Heart left ventricle (tissue), 16 donors: ENCODE data around the gene FEM1C. TPM values are rescaled to one million over a fixed set of nuclear protein-coding genes. Genes with fewer than 3 reads are reported as not detected.

ENCODE experiments used
- ATAC-seq, 4 donors: fragments of 200-7000 bp; cut with Tn5 transposase; one replicate each; pipeline ENCODE4 v1.9.1; 2020 to 2022; ENCODE audit warnings: moderate library complexity in 4 of 4, mild to moderate bottlenecking in 3 of 4, moderate number of reproducible peaks in 1 of 4
- DNase-seq, 5 donors: peaks; one replicate each; pipeline ENCODE4 v3.0.0-alpha.2; 2020
- H3K27ac ChIP-seq, 12 donors: fragments of 200-600 bp; sonication (generic) in 4 of 12; one replicate each; pipeline versions ENCODE4 v1.5.0 to v1.8.0; 2016 to 2022; ENCODE audit warnings: mild to moderate bottlenecking in 2 of 12
- H3K27me3 ChIP-seq, 9 donors: fragments of 200-600 bp; sonication (generic) in 2 of 9; one replicate each; pipeline versions ENCODE4 v1.5.1 to v1.8.0; 2016 to 2022; ENCODE audit warnings: mild to moderate bottlenecking in 3 of 9
- H3K36me3 ChIP-seq, 9 donors: fragments of 200-600 bp; sonication (generic) in 2 of 9; one replicate each; pipeline versions ENCODE4 v1.5.0 to v1.8.0; 2018 to 2022; ENCODE audit warnings: mild to moderate bottlenecking in 2 of 9
- H3K4me1 ChIP-seq, 12 donors: fragments of 200-600 bp; sonication (generic) in 4 of 12; one replicate each; pipeline versions ENCODE4 v1.5.0 to v1.8.0; 2016 to 2022; ENCODE audit warnings: mild to moderate bottlenecking in 3 of 12
- H3K4me3 ChIP-seq, 12 donors: fragments of 200-600 bp; sonication (generic) in 4 of 12; one replicate each; pipeline versions ENCODE4 v1.5.0 to v1.8.0; 2017 to 2022; ENCODE audit warnings: mild to moderate bottlenecking in 9 of 12, moderate library complexity in 4 of 12
- H3K9me3 ChIP-seq, 12 donors: fragments of 200-600 bp; sonication (generic) in 4 of 12; one replicate each; pipeline versions ENCODE4 v1.5.0 to v1.8.0; 2016 to 2022; ENCODE audit warnings: mild to moderate bottlenecking in 1 of 12
- POLR2A ChIP-seq, 2 donors: fragments of 450-650 bp; IDR thresholded peaks; one replicate each; pipeline ENCODE4 v1.6.1; 2017; ENCODE audit warnings: antibody characterized with exemption in 2 of 2, mild to moderate bottlenecking in 2 of 2, moderate library complexity in 2 of 2
- WGBS, 4 donors: extraction: QIAGEN DNeasy Blood & Tissue Kit in 2 of 4; methylation state at CpG; one replicate each; pipeline versions ENCODE4 v1.1.5 to v1.1.7; 2013 to 2018; 5-methylcytosine and 5-hydroxymethylcytosine counted together
- intact Hi-C, 10 donors: fragments of 100-400 bp; cut with DNase I; formaldehyde crosslinking; loops; one replicate each; pipeline versions ENCODE4 v1.11.1 to v1.14.2; 2022
- polyA plus RNA-seq, 2 donors: library from polyadenylated mRNA; stranded (reverse); fragments of 200-250 nt; gene quantifications; one replicate each; pipeline ENCODE4 v1.2.3, GENCODE V29; 2013
- total RNA-seq, 9 donors: library from RNA; depleted of rRNA in 2 of 9; stranded (reverse); fragments of >200 nt in 2 of 9; fragmentation: NEBNext Ultra II Directional in 3 of 9; extraction: Animal tissue kit (Norgen Biotek cat#: 25700) in 3 of 9; gene quantifications; one replicate each; pipeline versions ENCODE4 v1.1.0 to v1.2.4, GENCODE V29; 2016 to 2023
- TF ChIP-seq, protein P1 (sequence below), 12 donors: fragments of 200-600 bp; sonication (generic) in 4 of 12; IDR thresholded peaks; one replicate each; pipeline versions ENCODE4 v1.5.0 to v1.8.0; 2018 to 2022; ENCODE audit warnings: antibody characterized with exemption in 12 of 12, mild to moderate bottlenecking in 5 of 12
- donor health status: ischemic (EF 13 %, LVEDD 7.1; RV severe dilation, severe dysfunction).
- donor health status: healthy with polysubstance abuse.
- donor health status: DM: no; HTN: yes; CAD: no.
- donor health status: DM: no; HTN: no; CAD: no.
- donor health status: ischemic (EF 25% LVEDD 6.9; RV normal size, moderate dysfunction).
- donor health status: ischemic (EF 25% LVEDD 5.7; RV mildly dilated, moderate dysfunction).
- donor health status: healthy.
- donor health status: DM: yes; HTN: yes; CAD: no.
- donor health status: ischemic (EF 35%, LVEDD 5.7; RV mildly dilated, moderate dysfunction).
- donor health status: nonischemic (EF 11% LVEDD 7.7; RV severe dilation, severe dysfunction).
- donor health status: DM: yes; HTN: yes; CAD: no.
- donor health status: PGD.
- donor health status: ischemic (EF 29% LVEDD 5.4; RV normal size, mild dysfunction).
- donor health status: nonischemic (EF 23%, LVEDD 6.1; RV moderate dilation, normal function).

Gene FEM1C
- total and polyA plus RNA-seq, 11 donors, result 14.9 to 92.7 (median 43.4) TPM

- Histone ChIP-seq H3K4me1 (peaks cover 0 to 17% (median 8%) of the 10 kb centered on the region in 12 donors), H3K4me3 (no peak overlapping the region), H3K27me3 (no peaks in the 10 kb centered on the region), H3K9me3 (no peaks in the 10 kb centered on the region), H3K27ac (no peak overlapping the region), H3K36me3 (no peaks in the 10 kb centered on the region)
- no peak for ATAC-seq
- no peak for DNase-seq
- intact Hi-C loops, result no loop called here
- TF ChIP-seq, protein P1, sequence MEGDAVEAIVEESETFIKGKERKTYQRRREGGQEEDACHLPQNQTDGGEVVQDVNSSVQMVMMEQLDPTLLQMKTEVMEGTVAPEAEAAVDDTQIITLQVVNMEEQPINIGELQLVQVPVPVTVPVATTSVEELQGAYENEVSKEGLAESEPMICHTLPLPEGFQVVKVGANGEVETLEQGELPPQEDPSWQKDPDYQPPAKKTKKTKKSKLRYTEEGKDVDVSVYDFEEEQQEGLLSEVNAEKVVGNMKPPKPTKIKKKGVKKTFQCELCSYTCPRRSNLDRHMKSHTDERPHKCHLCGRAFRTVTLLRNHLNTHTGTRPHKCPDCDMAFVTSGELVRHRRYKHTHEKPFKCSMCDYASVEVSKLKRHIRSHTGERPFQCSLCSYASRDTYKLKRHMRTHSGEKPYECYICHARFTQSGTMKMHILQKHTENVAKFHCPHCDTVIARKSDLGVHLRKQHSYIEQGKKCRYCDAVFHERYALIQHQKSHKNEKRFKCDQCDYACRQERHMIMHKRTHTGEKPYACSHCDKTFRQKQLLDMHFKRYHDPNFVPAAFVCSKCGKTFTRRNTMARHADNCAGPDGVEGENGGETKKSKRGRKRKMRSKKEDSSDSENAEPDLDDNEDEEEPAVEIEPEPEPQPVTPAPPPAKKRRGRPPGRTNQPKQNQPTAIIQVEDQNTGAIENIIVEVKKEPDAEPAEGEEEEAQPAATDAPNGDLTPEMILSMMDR (IDR thresholded peaks at IDR 0.05), result no peak
- no peak for TF ChIP-seq POLR2A (IDR thresholded peaks at IDR 0.05)
Observed at GRCh38 chr5:115559524-115559923, 14.9 kb upstream of the FEM1C start.

GRCh38 chr5:115558388-115558956, 13.9 kb upstream of the FEM1C start:
- Histone ChIP-seq H3K4me1 (peaks cover 0 to 17% (median 8%) of the 10 kb centered on the region in 12 donors), H3K9me3 (no peaks in the 10 kb centered on the region), H3K36me3 (no peaks in the 10 kb centered on the region), H3K27ac (peak overlapping the region in 5 of 12 donors; percentile 3 to 57 (median 31)), H3K27me3 (no peaks in the 10 kb centered on the region), H3K4me3 (no peak overlapping the region)
- DNase-seq, result no peak
- TF ChIP-seq, protein P1 (IDR thresholded peaks at IDR 0.05), result no peak
- peak in 3 of 4 donors; percentile 45 to 68 (median 65) for ATAC-seq
- intact Hi-C loops, result no loop called here
- 48 to 63% (median 58%) methylated on average over 4 of the region's 4 CpGs for WGBS, 4 donors

DNA sequence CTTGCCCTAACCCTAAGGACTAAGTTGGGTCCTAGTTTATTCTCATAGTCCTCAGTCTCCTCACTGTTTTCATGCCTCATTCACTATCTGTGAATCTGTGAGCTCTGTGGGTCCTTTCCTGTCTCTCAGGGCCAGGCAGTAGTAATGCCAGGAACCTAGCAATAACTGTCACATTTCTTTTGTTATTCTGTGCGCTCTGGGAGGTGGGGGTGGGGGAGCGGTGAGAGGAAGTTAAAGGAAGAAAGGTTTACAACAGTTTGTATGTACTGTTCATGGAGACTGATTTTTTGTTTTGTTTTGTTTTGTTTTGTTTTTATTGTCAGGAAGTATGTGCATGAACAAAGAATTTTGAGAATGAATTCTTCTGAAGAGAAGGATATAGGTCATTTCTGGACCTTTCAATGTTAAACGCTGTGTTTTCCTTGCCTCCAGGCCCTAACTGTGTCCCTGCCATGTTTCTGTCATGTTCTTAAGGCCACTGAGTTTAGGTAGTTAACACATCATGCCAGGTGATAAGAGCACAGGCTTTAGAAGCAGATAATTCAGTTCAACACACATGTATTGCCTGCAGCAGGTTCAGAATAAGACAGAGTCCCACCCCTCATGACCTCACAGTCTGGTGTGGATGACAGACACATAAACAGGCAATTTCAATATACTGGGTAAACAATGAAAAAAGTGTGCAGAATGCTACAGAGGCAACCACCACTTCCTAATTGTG, 13.3 kb upstream of the FEM1C start:
- no peaks in the 10 kb centered on the region for H3K27me3 ChIP-seq
- peak overlapping the region in 7 of 12 donors; percentile 3 to 57 (median 26) for H3K27ac ChIP-seq
- TF ChIP-seq POLR2A (IDR thresholded peaks at IDR 0.05), result no peak
- TF ChIP-seq, protein P1 (IDR thresholded peaks at IDR 0.05), result no peak
- WGBS, 4 donors, result 53 to 65% (median 59%) methylated on average over 3 of the region's 3 CpGs
- H3K4me1 ChIP-seq, result peaks cover 0 to 17% (median 8%) of the 10 kb centered on the region in 12 donors
- no peak overlapping the region for H3K4me3 ChIP-seq
- no peaks in the 10 kb centered on the region for H3K36me3 ChIP-seq
- peak; percentile 17 to 40 (median 28) for ATAC-seq
- intact Hi-C loops, result no loop called here
- H3K9me3 ChIP-seq, result no peaks in the 10 kb centered on the region
- DNase-seq, result no peak

DNA sequence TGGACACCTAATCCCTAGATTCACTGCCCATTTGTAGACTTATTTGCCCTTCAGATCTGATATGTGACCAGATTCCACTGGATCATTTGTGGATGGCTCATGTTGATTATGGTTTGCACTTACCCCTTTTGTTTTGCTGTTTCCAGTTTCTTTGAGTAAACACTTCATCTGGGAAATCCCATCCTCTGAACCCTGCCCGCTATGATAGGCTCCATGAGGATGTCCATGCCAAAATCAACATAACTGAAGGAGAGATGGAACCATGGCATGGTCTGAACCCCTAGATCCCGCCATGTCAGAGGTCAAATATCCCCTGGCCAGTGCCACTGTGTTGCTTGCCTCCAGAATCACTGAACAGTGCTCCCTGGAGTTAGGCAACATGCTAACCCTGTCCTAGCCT, 11.7 kb upstream of the FEM1C start:
- H3K36me3 ChIP-seq, result no peaks in the 10 kb centered on the region
- peaks cover 0 to 17% (median 8%) of the 10 kb centered on the region in 12 donors for H3K4me1 ChIP-seq
- no peaks in the 10 kb centered on the region for H3K9me3 ChIP-seq
- no peaks in the 10 kb centered on the region for H3K27me3 ChIP-seq
- TF ChIP-seq POLR2A (IDR thresholded peaks at IDR 0.05), result no peak
- TF ChIP-seq, protein P1 (IDR thresholded peaks at IDR 0.05), result no peak
- H3K27ac ChIP-seq, result no peak overlapping the region
- DNase-seq (no peak), ATAC-seq (no peak)
- H3K4me3 ChIP-seq, result no peak overlapping the region
- intact Hi-C loops, result no loop called here
- WGBS, 4 donors, result 94 to 96% (median 95%) methylated on average over 2 of the region's 2 CpGs
